Measurements from ENCODE around the gene MICAL2.
A peak's percentile ranks its signal among the peaks of the same experiment; 100 is the strongest.

MICAL2 gene

DNA sequence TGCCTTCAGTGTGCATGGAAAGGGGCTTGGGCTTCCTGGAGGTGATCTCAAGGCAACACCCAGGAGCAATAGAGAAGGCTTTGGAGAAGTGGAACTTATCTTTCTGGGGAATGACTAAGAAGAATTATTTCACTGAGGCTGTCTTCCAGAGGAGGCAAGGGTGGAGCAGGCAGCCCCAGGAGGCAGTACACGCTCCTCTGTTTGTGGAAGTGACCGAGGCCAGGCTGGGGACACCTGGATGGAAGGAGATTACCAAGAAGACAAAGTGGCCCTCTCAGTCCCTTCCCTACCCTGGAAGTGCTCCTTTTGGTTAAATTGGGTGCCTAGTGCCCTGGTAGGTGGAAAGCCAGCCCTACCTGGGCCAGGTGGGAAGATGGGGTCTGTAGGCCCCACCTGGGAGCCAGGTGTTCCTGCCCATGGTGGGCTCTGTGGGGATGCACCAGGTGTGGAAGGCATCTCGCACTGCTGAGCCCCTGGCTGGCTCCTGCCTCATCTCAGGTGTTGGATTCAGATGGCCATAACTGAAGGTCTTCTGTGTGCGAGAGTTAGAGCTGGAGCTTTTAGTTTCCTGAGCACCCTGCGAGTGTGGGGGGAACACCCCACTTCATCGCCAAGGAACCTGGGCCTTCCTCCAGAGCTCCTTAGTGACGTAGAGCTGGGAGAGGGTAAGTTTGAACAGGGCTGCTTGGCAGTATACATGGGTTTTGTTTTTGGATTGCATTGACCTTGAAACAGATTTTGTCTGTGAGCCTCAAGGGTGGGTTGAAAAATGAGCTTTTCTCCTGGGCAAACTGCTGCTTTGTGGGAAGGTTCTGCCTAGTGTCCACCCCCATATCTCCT, 46.1 kb downstream of the MICAL2 start:
- ChIA-PET POLR2A (no interaction called here), CTCF (interaction anchor here (0.6 to 1.2 kb wide), 3 partner anchors 8 to 107 kb away, joined by 3 to 6 read pairs (median 4); no protein-coding TSS in a partner anchor)
- H3K4me3 ChIP-seq (ENCODE audit: low read depth, low read length) = no peak overlapping the region
- no peaks in the 10 kb centered on the region for H3K36me3 ChIP-seq (ENCODE audit: control insufficient read depth in 2 of 2, insufficient read depth in 1 of 2, low read length in 2 of 2)
- H3K9me3 ChIP-seq (ENCODE audit: control insufficient read depth, insufficient read depth, low read depth, low read length) = no peaks in the 10 kb centered on the region
- H3K4me1 ChIP-seq (ENCODE audit: control insufficient read depth, insufficient read depth, low read length) = no peaks in the 10 kb centered on the region
- TF ChIP-seq KLF10 (tag by site-specific recombination; IDR thresholded peaks at IDR 0.05) (no peak), OSR2 (tag by site-specific recombination; IDR thresholded peaks at IDR 0.05) (no peak), ZNF654 (tag by site-specific recombination; IDR thresholded peaks at IDR 0.05; ENCODE audit: low read depth) (no peak), ZFP69B (tag by site-specific recombination; IDR thresholded peaks at IDR 0.05) (no peak), ZNF341 (tag by site-specific recombination; IDR thresholded peaks at IDR 0.05; ENCODE audit: low read depth) (no peak), MEIS1 (CRISPR knock-in tag; IDR thresholded peaks at IDR 0.05; ENCODE audit: borderline replicate concordance) (no peak), ZNF473 (tag by site-specific recombination; IDR thresholded peaks at IDR 0.05) (no peak)
- TF ChIP-seq, protein P1, sequence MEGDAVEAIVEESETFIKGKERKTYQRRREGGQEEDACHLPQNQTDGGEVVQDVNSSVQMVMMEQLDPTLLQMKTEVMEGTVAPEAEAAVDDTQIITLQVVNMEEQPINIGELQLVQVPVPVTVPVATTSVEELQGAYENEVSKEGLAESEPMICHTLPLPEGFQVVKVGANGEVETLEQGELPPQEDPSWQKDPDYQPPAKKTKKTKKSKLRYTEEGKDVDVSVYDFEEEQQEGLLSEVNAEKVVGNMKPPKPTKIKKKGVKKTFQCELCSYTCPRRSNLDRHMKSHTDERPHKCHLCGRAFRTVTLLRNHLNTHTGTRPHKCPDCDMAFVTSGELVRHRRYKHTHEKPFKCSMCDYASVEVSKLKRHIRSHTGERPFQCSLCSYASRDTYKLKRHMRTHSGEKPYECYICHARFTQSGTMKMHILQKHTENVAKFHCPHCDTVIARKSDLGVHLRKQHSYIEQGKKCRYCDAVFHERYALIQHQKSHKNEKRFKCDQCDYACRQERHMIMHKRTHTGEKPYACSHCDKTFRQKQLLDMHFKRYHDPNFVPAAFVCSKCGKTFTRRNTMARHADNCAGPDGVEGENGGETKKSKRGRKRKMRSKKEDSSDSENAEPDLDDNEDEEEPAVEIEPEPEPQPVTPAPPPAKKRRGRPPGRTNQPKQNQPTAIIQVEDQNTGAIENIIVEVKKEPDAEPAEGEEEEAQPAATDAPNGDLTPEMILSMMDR (tag by site-specific recombination; IDR thresholded peaks at IDR 0.05) = no peak
- no peak overlapping the region for H3K27ac ChIP-seq (ENCODE audit: extremely low read depth, low read depth, low read length)

DNA sequence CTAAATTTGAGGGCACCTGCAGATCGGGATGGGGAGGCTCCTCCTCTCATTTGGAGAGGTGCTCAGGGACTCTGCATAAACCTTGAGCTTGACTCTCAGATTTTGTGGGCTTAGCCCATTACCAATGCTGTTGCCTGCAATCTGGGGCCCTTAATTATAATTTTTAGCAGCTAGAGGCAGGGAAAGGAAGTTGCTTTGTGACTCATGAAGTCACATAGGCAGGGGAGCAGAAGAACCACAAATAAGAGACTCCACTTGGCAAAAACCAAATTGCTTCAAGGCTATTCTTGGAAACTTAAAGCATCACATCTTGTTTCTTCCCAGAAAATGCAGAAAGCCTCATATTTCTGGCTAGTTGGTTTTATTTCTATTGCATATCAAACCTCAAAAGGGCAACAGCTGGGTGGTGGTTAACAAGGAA, 46.9 kb downstream of the MICAL2 start:
- ChIA-PET CTCF (interaction anchor here (0.6 to 1.2 kb wide), 4 partner anchors 9 to 106 kb away, joined by 3 to 6 read pairs (median 4); no protein-coding TSS in a partner anchor), POLR2A (no interaction called here)
- 0 out of 2 replicates have a peak, but pooled peaks have one; percentile 21 for TF ChIP-seq SP7 (tag by site-specific recombination; IDR thresholded peaks at IDR 0.05)
- TF ChIP-seq ZNF391 (tag by site-specific recombination; IDR thresholded peaks at IDR 0.05; ENCODE audit: borderline replicate concordance, low read depth) = no peak
- TF ChIP-seq, protein P2, sequence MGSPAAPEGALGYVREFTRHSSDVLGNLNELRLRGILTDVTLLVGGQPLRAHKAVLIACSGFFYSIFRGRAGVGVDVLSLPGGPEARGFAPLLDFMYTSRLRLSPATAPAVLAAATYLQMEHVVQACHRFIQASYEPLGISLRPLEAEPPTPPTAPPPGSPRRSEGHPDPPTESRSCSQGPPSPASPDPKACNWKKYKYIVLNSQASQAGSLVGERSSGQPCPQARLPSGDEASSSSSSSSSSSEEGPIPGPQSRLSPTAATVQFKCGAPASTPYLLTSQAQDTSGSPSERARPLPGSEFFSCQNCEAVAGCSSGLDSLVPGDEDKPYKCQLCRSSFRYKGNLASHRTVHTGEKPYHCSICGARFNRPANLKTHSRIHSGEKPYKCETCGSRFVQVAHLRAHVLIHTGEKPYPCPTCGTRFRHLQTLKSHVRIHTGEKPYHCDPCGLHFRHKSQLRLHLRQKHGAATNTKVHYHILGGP (tag by site-specific recombination; IDR thresholded peaks at IDR 0.05) = no peak
- peaks cover 0 to 3% of the 10 kb centered on the region in 2 experiments; a peak in 1 of 3 replicates for H3K36me3 ChIP-seq (ENCODE audit: control insufficient read depth in 2 of 2, insufficient read depth in 1 of 2, low read length in 2 of 2)
- H3K9me3 ChIP-seq (ENCODE audit: control insufficient read depth, insufficient read depth, low read depth, low read length) = no peaks in the 10 kb centered on the region
- H3K4me1 ChIP-seq (ENCODE audit: control insufficient read depth, insufficient read depth, low read length) = no peaks in the 10 kb centered on the region
- no peak overlapping the region for H3K4me3 ChIP-seq (ENCODE audit: low read depth, low read length)
- no peak overlapping the region for H3K27ac ChIP-seq (ENCODE audit: extremely low read depth, low read depth, low read length)

DNA sequence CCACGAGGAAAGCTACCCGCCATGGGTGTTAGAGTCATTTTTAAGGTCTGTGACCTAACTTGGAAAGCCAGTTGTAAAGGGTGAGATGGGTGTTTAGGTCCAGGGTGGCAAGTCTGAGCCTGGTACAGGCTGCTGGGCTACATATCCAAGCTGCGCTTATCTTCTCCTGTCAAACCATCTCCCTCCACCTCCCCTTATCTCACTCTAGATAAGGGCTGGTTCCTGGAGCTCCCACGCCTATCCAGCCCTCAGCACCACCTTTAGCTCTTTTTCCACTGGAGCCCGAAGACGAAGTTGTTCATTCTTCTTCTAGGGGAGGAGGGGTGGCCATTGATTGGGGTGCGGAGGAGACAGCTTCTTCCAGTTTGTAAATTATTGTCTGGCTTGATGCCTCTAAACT, 48.5 kb downstream of the MICAL2 start:
- no peak overlapping the region for H3K4me3 ChIP-seq (ENCODE audit: low read depth, low read length)
- no peaks in the 10 kb centered on the region for H3K9me3 ChIP-seq (ENCODE audit: control insufficient read depth, insufficient read depth, low read depth, low read length)
- ChIA-PET POLR2A (no interaction called here), CTCF (no interaction called here)
- no peak overlapping the region for H3K27ac ChIP-seq (ENCODE audit: extremely low read depth, low read depth, low read length)
- peaks cover 0 to 11% of the 10 kb centered on the region in 2 experiments; a peak in 1 of 3 replicates for H3K36me3 ChIP-seq (ENCODE audit: control insufficient read depth in 2 of 2, insufficient read depth in 1 of 2, low read length in 2 of 2)
- no peaks in the 10 kb centered on the region for H3K4me1 ChIP-seq (ENCODE audit: control insufficient read depth, insufficient read depth, low read length)
- TF ChIP-seq, protein P3, sequence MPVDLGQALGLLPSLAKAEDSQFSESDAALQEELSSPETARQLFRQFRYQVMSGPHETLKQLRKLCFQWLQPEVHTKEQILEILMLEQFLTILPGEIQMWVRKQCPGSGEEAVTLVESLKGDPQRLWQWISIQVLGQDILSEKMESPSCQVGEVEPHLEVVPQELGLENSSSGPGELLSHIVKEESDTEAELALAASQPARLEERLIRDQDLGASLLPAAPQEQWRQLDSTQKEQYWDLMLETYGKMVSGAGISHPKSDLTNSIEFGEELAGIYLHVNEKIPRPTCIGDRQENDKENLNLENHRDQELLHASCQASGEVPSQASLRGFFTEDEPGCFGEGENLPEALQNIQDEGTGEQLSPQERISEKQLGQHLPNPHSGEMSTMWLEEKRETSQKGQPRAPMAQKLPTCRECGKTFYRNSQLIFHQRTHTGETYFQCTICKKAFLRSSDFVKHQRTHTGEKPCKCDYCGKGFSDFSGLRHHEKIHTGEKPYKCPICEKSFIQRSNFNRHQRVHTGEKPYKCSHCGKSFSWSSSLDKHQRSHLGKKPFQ (tag by site-specific recombination; IDR thresholded peaks at IDR 0.05) = no peak
- TF ChIP-seq, protein P4, sequence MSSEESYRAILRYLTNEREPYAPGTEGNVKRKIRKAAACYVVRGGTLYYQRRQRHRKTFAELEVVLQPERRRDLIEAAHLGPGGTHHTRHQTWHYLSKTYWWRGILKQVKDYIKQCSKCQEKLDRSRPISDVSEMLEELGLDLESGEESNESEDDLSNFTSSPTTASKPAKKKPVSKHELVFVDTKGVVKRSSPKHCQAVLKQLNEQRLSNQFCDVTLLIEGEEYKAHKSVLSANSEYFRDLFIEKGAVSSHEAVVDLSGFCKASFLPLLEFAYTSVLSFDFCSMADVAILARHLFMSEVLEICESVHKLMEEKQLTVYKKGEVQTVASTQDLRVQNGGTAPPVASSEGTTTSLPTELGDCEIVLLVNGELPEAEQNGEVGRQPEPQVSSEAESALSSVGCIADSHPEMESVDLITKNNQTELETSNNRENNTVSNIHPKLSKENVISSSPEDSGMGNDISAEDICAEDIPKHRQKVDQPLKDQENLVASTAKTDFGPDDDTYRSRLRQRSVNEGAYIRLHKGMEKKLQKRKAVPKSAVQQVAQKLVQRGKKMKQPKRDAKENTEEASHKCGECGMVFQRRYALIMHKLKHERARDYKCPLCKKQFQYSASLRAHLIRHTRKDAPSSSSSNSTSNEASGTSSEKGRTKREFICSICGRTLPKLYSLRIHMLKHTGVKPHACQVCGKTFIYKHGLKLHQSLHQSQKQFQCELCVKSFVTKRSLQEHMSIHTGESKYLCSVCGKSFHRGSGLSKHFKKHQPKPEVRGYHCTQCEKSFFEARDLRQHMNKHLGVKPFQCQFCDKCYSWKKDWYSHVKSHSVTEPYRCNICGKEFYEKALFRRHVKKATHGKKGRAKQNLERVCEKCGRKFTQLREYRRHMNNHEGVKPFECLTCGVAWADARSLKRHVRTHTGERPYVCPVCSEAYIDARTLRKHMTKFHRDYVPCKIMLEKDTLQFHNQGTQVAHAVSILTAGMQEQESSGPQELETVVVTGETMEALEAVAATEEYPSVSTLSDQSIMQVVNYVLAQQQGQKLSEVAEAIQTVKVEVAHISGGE (tag by site-specific recombination; conservative IDR thresholded peaks at IDR 0.05; ENCODE audit: low read depth) = no peak
- TF ChIP-seq ZNF155 (tag by site-specific recombination; IDR thresholded peaks at IDR 0.05) = no peak
- TF ChIP-seq, protein P5, sequence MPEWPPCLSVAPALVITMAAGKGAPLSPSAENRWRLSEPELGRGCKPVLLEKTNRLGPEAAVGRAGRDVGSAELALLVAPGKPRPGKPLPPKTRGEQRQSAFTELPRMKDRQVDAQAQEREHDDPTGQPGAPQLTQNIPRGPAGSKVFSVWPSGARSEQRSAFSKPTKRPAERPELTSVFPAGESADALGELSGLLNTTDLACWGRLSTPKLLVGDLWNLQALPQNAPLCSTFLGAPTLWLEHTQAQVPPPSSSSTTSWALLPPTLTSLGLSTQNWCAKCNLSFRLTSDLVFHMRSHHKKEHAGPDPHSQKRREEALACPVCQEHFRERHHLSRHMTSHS (tag by site-specific recombination; IDR thresholded peaks at IDR 0.05) = no peak
- no peak for TF ChIP-seq ZNF366 (tag by site-specific recombination; conservative IDR thresholded peaks at IDR 0.05)
- TF ChIP-seq ZNF121 (tag by site-specific recombination; IDR thresholded peaks at IDR 0.05) = no peak
- no peak for TF ChIP-seq ZNF324 (tag by site-specific recombination; IDR thresholded peaks at IDR 0.05)
- TF ChIP-seq ZNF391 (tag by site-specific recombination; IDR thresholded peaks at IDR 0.05; ENCODE audit: borderline replicate concordance, low read depth) = no peak
- TF ChIP-seq, protein P6, sequence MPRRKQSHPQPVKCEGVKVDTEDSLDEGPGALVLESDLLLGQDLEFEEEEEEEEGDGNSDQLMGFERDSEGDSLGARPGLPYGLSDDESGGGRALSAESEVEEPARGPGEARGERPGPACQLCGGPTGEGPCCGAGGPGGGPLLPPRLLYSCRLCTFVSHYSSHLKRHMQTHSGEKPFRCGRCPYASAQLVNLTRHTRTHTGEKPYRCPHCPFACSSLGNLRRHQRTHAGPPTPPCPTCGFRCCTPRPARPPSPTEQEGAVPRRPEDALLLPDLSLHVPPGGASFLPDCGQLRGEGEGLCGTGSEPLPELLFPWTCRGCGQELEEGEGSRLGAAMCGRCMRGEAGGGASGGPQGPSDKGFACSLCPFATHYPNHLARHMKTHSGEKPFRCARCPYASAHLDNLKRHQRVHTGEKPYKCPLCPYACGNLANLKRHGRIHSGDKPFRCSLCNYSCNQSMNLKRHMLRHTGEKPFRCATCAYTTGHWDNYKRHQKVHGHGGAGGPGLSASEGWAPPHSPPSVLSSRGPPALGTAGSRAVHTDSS (tag by site-specific recombination; IDR thresholded peaks at IDR 0.05) = no peak
- no peak for TF ChIP-seq HOXC10 (CRISPR knock-in tag; IDR thresholded peaks at IDR 0.05)

All from HEK293 (cell line).